ENCODE results near the gene ZNF80.
"Not testable (repeated sequence)": the region's sequence is repeated elsewhere in the genome, so short reads cannot be mapped to it uniquely, and the experiment has no call there.

Gene ZNF80

GRCh38 chr3:114237478-114237877 lies at the start of gene ZNF80:
Gene ZNF80 (minus strand): TSS chr3:114237578. CDS start chr3:114237074, 504 bp downstream.
- H3K4me3 ChIP-seq (ENCODE audit: low read depth, low read length) = not testable (repeated sequence)

GRCh38 chr3:114286266-114286665 lies 48.9 kb upstream of the ZNF80 start:
- H3K4me3 ChIP-seq (ENCODE audit: low read depth, low read length) = no peak overlapping the region
- TF ChIP-seq, protein P1, sequence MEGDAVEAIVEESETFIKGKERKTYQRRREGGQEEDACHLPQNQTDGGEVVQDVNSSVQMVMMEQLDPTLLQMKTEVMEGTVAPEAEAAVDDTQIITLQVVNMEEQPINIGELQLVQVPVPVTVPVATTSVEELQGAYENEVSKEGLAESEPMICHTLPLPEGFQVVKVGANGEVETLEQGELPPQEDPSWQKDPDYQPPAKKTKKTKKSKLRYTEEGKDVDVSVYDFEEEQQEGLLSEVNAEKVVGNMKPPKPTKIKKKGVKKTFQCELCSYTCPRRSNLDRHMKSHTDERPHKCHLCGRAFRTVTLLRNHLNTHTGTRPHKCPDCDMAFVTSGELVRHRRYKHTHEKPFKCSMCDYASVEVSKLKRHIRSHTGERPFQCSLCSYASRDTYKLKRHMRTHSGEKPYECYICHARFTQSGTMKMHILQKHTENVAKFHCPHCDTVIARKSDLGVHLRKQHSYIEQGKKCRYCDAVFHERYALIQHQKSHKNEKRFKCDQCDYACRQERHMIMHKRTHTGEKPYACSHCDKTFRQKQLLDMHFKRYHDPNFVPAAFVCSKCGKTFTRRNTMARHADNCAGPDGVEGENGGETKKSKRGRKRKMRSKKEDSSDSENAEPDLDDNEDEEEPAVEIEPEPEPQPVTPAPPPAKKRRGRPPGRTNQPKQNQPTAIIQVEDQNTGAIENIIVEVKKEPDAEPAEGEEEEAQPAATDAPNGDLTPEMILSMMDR (IDR thresholded peaks at IDR 0.05; ENCODE audit: borderline replicate concordance, insufficient read depth, low read depth, low read length) = no peak

DNA sequence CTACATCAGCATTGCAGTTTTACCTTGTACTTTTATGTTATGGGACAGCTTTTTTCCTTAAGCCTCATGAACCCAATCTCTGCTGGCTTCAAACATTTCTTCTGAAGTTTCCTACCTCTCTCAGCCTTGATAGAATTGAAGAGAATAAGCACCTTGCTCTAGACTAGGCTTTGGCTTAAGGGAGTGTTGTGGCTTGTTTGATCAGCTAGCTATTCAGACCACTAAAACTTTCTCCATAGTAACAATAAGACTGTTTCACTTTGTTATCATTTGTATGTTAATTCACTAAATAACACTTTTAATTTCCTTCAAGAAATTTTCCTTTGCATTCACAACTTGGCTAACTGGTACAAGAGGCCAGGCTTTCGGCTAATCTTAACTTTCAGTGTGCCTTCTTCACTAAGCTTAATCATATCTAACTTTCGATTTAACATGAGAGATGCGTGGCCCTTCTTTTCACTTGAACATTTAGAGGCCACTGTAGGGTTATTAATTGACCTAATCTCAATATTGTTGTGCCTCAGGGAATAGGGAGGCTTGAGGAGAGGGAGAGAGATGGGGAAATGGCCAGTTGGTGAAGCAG lies 48.4 kb upstream of the ZNF80 start:
- TF ChIP-seq, protein P1 (IDR thresholded peaks at IDR 0.05; ENCODE audit: borderline replicate concordance, insufficient read depth, low read depth, low read length) = no peak
- no peak overlapping the region for H3K4me3 ChIP-seq (ENCODE audit: low read depth, low read length)

GRCh38 chr3:114284644-114285043 lies 47.3 kb upstream of the ZNF80 start:
- TF ChIP-seq, protein P1 (IDR thresholded peaks at IDR 0.05; ENCODE audit: borderline replicate concordance, insufficient read depth, low read depth, low read length) = no peak

GRCh38 chr3:114276856-114277255 lies 39.5 kb upstream of the ZNF80 start:
- not testable (repeated sequence) for H3K4me3 ChIP-seq (ENCODE audit: low read depth, low read length)

More at GRCh38 chr3:114284644-114285043, 47.3 kb upstream of the ZNF80 start:
- H3K4me3 ChIP-seq (ENCODE audit: low read depth, low read length) = no peak overlapping the region

- TF ChIP-seq, protein P1 (IDR thresholded peaks at IDR 0.05; ENCODE audit: borderline replicate concordance, insufficient read depth, low read depth, low read length) = no peak
- no peak overlapping the region for H3K4me3 ChIP-seq (ENCODE audit: low read depth, low read length)
Observed at GRCh38 chr3:114274929-114275328, 37.6 kb upstream of the ZNF80 start.

DNA sequence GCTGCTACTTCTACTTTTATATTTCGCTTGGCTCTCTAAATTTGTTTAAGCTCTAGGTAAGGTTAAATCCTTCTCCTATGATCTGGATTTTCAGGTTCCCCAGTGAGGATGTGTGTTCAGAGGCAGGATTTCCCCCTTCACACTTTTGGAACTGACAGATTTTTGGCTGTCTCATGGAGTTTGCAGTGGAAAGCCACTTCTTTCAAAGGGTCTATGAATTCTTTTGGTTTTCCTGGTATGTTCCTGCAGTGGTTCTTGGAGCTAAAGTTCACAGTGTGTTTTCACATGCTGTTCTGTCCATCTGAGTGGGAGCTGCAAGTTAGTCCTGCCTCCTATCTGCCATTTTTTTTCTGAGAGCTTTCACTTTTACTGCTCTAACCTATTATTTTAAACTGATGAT lies 34.9 kb upstream of the ZNF80 start:
- TF ChIP-seq, protein P1 (IDR thresholded peaks at IDR 0.05; ENCODE audit: borderline replicate concordance, insufficient read depth, low read depth, low read length) = no peak
- H3K4me3 ChIP-seq (ENCODE audit: low read depth, low read length) = no peak overlapping the region

- TF ChIP-seq, protein P1 (IDR thresholded peaks at IDR 0.05; ENCODE audit: borderline replicate concordance, insufficient read depth, low read depth, low read length) = no peak
- H3K4me3 ChIP-seq (ENCODE audit: low read depth, low read length) = no peak overlapping the region
Observed at GRCh38 chr3:114270019-114270418, 32.6 kb upstream of the ZNF80 start.

Data from GM12875 (cell line).